K562 (cell line): ENCODE measurements around the gene AKIRIN1. TPM values are rescaled to one million over a fixed set of nuclear protein-coding genes. Genes with fewer than 3 reads are reported as not detected.

Experiments
- CCNT2 ChIP-seq: IDR thresholded peaks from 2 replicates; pipeline ENCODE4 v1.6.1; 2011; ENCODE audit warnings: borderline replicate concordance, low read depth, mild to moderate bottlenecking, moderate library complexity, mixed read lengths, low read length; ENCODE audit not compliant: insufficient read length; ENCODE audit errors: extremely low read depth
- CREB3L1 ChIP-seq: fragments of 450-650 bp; IDR thresholded peaks from 2 replicates; pipeline ENCODE4 v1.6.1; 2014; ENCODE audit warnings: low read depth, mild to moderate bottlenecking, moderate library complexity, borderline replicate concordance
- E2F6 ChIP-seq, 2 experiments: IDR thresholded peaks; 2 replicates each; pipeline ENCODE4 v1.6.1; 2011; ENCODE audit warnings: borderline replicate concordance in 1 of 2, control low read depth in 1 of 2, low read depth in 1 of 2, low read length in 1 of 2, mild to moderate bottlenecking in 1 of 2, mixed read lengths in 1 of 2, moderate library complexity in 1 of 2; ENCODE audit not compliant: insufficient read depth in 1 of 2, insufficient read length in 1 of 2, poor library complexity in 1 of 2, severe bottlenecking in 1 of 2; ENCODE audit errors: extremely low read depth in 1 of 2
- ESRRA ChIP-seq: fragments of 450-650 bp; IDR thresholded peaks from 2 replicates; pipeline ENCODE4 v1.6.1; 2014; ENCODE audit warnings: low read depth, mild to moderate bottlenecking, moderate library complexity, borderline replicate concordance
- HDGF ChIP-seq: fragments of 450-650 bp; IDR thresholded peaks from 2 replicates; pipeline ENCODE4 v1.6.1; 2016
- MAFG ChIP-seq: fragments of 450-650 bp; conservative IDR thresholded peaks from 2 replicates; pipeline ENCODE4 v1.6.1; 2016; ENCODE audit warnings: missing genetic modification characterization, missing compliant biosample characterization
- NFATC3 ChIP-seq: fragments of 450-650 bp; IDR thresholded peaks from 2 replicates; pipeline ENCODE4 v1.6.1; 2017; ENCODE audit warnings: mild to moderate bottlenecking
- NR4A1 ChIP-seq, 2 experiments: fragments of 250-450 bp in 1 of 2; fragments of 450-650 bp in 1 of 2; sonication (Bioruptor Pico) in 1 of 2; IDR thresholded peaks; 2 replicates each; pipeline versions ENCODE4 v1.4.0 to v1.6.1; 2016 to 2020; ENCODE audit warnings: mild to moderate bottlenecking in 2 of 2, missing compliant biosample characterization in 1 of 2, missing genetic modification characterization in 1 of 2, moderate library complexity in 1 of 2
- PCBP1 ChIP-seq: fragments of 200-400 bp; formaldehyde crosslinking; IDR thresholded peaks from 2 replicates; pipeline ENCODE4 v1.6.1; 2018; ENCODE audit warnings: mild to moderate bottlenecking, low read depth, low read length; ENCODE audit not compliant: poor library complexity, severe bottlenecking
- PHB ChIP-seq: fragments of 250-450 bp; sonication (Bioruptor Pico); IDR thresholded peaks from 2 replicates; pipeline ENCODE4 v1.5.0; 2021
- PTBP1 ChIP-seq: fragments of 200-400 bp; formaldehyde crosslinking; IDR thresholded peaks from 2 replicates; pipeline ENCODE4 v1.6.1; 2017; ENCODE audit warnings: low read depth, low read length
- RBFOX2 ChIP-seq: fragments of 200-400 bp; formaldehyde crosslinking; IDR thresholded peaks from 2 replicates; pipeline ENCODE4 v1.6.1; 2017; ENCODE audit warnings: low read depth, mild to moderate bottlenecking, low read length, moderate library complexity
- RBM39 ChIP-seq: fragments of 200-400 bp; formaldehyde crosslinking; optimal IDR thresholded peaks from 2 replicates; pipeline ENCODE3; 2018; ENCODE audit warnings: low read depth, low read length
- TARDBP ChIP-seq: fragments of 450-650 bp; IDR thresholded peaks from 2 replicates; pipeline ENCODE4 v1.6.1; 2016
- ZNF212 ChIP-seq: fragments of 450-650 bp; formaldehyde crosslinking; IDR thresholded peaks from 2 replicates; pipeline ENCODE4 v1.4.0; 2020; ENCODE audit warnings: mild to moderate bottlenecking
- ZNF609 ChIP-seq: sonication (generic); formaldehyde crosslinking; IDR thresholded peaks from 2 replicates; pipeline ENCODE4 v1.8.1; 2023; ENCODE audit warnings: missing genetic modification reagents, mild to moderate bottlenecking, borderline replicate concordance
- polyA plus RNA-seq, 8 experiments: library from polyadenylated mRNA; depleted of rRNA in 4 of 8; stranded (reverse) in 5 of 8; unstranded in 3 of 8; fragments of >200 nt; fragmentation: Nextera tagmentation in 2 of 8; fragmentation: Illumina TruSeq in 1 of 8; extraction: Ambion mirVana in 2 of 8; extraction: Trizol in 1 of 8; gene quantifications; 2 replicates each; pipeline versions ENCODE4 v1.2.1 to v1.2.3, GENCODE V29; 2011 to 2014; ENCODE audit warnings: inconsistent platforms in 1 of 8, missing spikeins in 1 of 8
- total RNA-seq, 7 experiments: library from RNA; depleted of rRNA in 6 of 7; stranded (reverse); fragments of >200 nt in 6 of 7; fragmentation: Illumina TruSeq in 2 of 7; extraction: Trizol in 2 of 7; gene quantifications; 2 replicates each; pipeline versions ENCODE4 v1.2.1 to v1.2.3, GENCODE V29; 2011 to 2021; ENCODE audit warnings: low replicate concordance in 1 of 7
- TF ChIP-seq, protein P1 (sequence below): fragments of 200-400 bp; formaldehyde crosslinking; IDR thresholded peaks from 2 replicates; pipeline ENCODE4 v1.6.1; 2017; ENCODE audit warnings: mild to moderate bottlenecking, low read depth, low read length, moderate library complexity

The AKIRIN1 gene
- total and polyA plus RNA-seq, 9 of the 15 experiments (the other 6 are each of a cell fraction or from before 2014, with no cell fraction given): 11.5 to 139 (median 83.4) TPM

DNA sequence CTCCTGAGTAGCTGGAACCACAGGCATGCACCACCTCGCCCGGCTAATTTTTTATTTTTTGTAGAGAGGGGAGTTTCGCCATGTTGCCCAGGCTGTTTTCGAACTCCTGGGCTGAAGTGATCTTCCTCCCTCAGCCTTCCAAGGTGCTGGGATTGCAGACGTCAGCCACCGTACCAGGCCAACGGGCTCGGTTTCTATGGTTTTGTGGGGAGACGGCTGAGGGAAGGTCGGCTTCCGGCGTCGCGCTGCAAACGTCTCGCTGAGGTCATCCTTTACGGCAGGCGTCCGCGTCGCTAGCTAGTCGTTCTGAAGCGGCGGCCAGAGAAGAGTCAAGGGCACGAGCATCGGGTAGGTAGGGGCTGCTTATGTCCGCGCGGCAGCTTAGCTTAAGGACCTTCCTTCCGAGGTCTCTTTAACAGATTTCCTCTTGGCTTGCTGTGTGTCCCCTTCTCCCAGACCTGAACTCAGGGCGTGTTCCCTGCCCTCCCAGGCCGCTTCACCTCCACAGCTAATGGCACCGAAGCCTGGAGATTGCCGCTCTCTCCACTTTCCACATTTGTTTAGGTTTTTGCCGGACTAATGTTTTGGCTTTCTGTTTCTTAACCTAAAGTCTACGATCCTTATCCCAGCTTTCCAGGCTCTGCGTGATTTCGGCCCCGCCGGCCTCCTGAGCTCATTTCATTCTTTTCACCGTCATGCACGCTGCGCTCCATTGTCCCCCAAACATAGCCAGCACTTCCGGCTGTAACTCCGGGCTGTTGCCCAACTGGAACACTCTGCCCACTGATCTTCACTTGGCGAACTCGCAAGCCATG is 35.2 kb downstream of the AKIRIN1 start, which contains the start of gene NDUFS5 (continued):
- no peak for TF ChIP-seq PCBP1
- peak; percentile 91 for TF ChIP-seq RBFOX2
- peak in 1 of 2 experiments; percentile 19 for TF ChIP-seq E2F6 (IDR thresholded peaks at IDR 0.05; ENCODE audit: borderline replicate concordance in 1 of 2, extremely low read depth in 1 of 2, insufficient read depth in 1 of 2, insufficient read length in 1 of 2, low read depth in 1 of 2, low read length in 1 of 2, poor library complexity in 1 of 2, severe bottlenecking in 1 of 2)
- TF ChIP-seq HDGF: no peak; the same call in 1 of the 2 replicates
- no peak for TF ChIP-seq NFATC3
- TF ChIP-seq, protein P1, sequence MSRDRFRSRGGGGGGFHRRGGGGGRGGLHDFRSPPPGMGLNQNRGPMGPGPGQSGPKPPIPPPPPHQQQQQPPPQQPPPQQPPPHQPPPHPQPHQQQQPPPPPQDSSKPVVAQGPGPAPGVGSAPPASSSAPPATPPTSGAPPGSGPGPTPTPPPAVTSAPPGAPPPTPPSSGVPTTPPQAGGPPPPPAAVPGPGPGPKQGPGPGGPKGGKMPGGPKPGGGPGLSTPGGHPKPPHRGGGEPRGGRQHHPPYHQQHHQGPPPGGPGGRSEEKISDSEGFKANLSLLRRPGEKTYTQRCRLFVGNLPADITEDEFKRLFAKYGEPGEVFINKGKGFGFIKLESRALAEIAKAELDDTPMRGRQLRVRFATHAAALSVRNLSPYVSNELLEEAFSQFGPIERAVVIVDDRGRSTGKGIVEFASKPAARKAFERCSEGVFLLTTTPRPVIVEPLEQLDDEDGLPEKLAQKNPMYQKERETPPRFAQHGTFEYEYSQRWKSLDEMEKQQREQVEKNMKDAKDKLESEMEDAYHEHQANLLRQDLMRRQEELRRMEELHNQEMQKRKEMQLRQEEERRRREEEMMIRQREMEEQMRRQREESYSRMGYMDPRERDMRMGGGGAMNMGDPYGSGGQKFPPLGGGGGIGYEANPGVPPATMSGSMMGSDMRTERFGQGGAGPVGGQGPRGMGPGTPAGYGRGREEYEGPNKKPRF: no peak
- no peak for TF ChIP-seq TARDBP
- peak; percentile 80 for TF ChIP-seq ESRRA
- TF ChIP-seq ZNF212 (CRISPR knock-in tag): no peak
- TF ChIP-seq CCNT2: no peak
- TF ChIP-seq PTBP1: no peak
- no peak for TF ChIP-seq MAFG (tag)
- TF ChIP-seq PHB: no peak
- peak; percentile 59; the same call in 1 of the 2 replicates for TF ChIP-seq CREB3L1
- TF ChIP-seq RBM39: peak; percentile 28
- no peak for TF ChIP-seq NR4A1 (CRISPR knock-in tag; IDR thresholded peaks at IDR 0.05)
- TF ChIP-seq NR4A1 (tag; IDR thresholded peaks at IDR 0.05): no peak
- no peak for TF ChIP-seq ZNF609 (CRISPR knock-in tag)
